IPS-15b (cell line): ENCODE measurements around the gene ISCA2.

Source experiments
- H3K27me3 ChIP-seq: one replicate; pipeline ENCODE4 v1.6.1; 2013; ENCODE audit warnings: low read length; ENCODE audit not compliant: control insufficient read depth, insufficient read depth
- H3K36me3 ChIP-seq: one replicate; pipeline ENCODE4 v1.6.1; 2013; ENCODE audit warnings: low read length; ENCODE audit not compliant: control insufficient read depth, insufficient read depth
- H3K4me1 ChIP-seq: one replicate; pipeline ENCODE4 v1.6.1; 2013; ENCODE audit warnings: mild to moderate bottlenecking, low read length; ENCODE audit not compliant: control insufficient read depth, insufficient read depth
- H3K4me3 ChIP-seq: one replicate; pipeline ENCODE4 v1.5.1; 2013; ENCODE audit warnings: low read depth, low read length
- H3K9ac ChIP-seq: one replicate; pipeline ENCODE4 v1.6.1; 2013; ENCODE audit warnings: low read depth, mild to moderate bottlenecking, low read length
- H3K9me3 ChIP-seq: one replicate; pipeline ENCODE4 v1.6.1; 2013; ENCODE audit warnings: mild to moderate bottlenecking, low read length; ENCODE audit not compliant: control insufficient read depth, insufficient read depth

ISCA2 gene

GRCh38 chr14:74510959-74511409 lies 17.4 kb downstream of the ISCA2 start:
- H3K36me3 ChIP-seq, result no peaks in the 10 kb centered on the region
- no peaks in the 10 kb centered on the region for H3K9me3 ChIP-seq
- H3K9ac ChIP-seq, result no peak overlapping the region
- H3K27me3 ChIP-seq, result no peaks in the 10 kb centered on the region
- peaks cover 7% of the 10 kb centered on the region for H3K4me1 ChIP-seq
- no peak overlapping the region for H3K4me3 ChIP-seq

- no peak overlapping the region for H3K4me3 ChIP-seq
- no peaks in the 10 kb centered on the region for H3K27me3 ChIP-seq
- no peak overlapping the region for H3K9ac ChIP-seq
- H3K9me3 ChIP-seq, result no peaks in the 10 kb centered on the region
- H3K4me1 ChIP-seq, result peaks cover 7% of the 10 kb centered on the region
- no peaks in the 10 kb centered on the region for H3K36me3 ChIP-seq
These were observed 18.6 kb downstream of the ISCA2 start for GRCh38 chr14:74511966-74512830.

GRCh38 chr14:74514471-74514941 lies 20.9 kb downstream of the ISCA2 start:
- H3K9ac ChIP-seq, result no peak overlapping the region
- H3K4me1 ChIP-seq, result peaks cover 7% of the 10 kb centered on the region
- no peaks in the 10 kb centered on the region for H3K27me3 ChIP-seq
- no peak overlapping the region for H3K4me3 ChIP-seq
- no peaks in the 10 kb centered on the region for H3K9me3 ChIP-seq
- H3K36me3 ChIP-seq, result no peaks in the 10 kb centered on the region

DNA sequence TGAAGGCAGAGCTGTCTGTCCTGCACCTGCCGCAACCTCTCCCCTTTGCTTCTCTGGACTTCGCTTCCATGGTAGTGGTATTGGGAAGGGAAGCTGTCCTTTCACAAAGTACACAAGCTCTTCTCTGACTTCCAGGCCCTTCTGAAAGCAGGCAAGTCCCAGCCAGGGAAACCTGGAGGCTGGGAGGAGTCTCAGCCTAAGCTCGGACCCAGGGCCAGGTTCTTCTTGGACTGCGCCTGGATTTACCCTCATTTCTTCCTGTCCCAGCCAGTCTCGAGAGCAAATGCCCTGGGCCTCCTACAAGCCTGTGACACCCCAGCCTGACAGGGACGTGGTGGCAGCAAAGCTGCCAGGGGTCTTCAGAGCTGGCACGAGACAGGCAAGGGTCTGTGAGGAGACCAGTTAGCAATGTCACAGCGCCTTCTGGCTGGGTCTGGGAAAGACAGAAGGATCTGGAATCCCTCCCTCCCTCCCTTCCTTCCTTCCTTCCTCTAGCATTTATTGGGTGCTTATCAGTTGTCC lies 22.4 kb downstream of the ISCA2 start:
- Histone ChIP-seq H3K36me3 (no peaks in the 10 kb centered on the region), H3K4me1 (no peaks in the 10 kb centered on the region), H3K9ac (no peak overlapping the region), H3K4me3 (no peak overlapping the region), H3K9me3 (no peaks in the 10 kb centered on the region), H3K27me3 (no peaks in the 10 kb centered on the region)

DNA sequence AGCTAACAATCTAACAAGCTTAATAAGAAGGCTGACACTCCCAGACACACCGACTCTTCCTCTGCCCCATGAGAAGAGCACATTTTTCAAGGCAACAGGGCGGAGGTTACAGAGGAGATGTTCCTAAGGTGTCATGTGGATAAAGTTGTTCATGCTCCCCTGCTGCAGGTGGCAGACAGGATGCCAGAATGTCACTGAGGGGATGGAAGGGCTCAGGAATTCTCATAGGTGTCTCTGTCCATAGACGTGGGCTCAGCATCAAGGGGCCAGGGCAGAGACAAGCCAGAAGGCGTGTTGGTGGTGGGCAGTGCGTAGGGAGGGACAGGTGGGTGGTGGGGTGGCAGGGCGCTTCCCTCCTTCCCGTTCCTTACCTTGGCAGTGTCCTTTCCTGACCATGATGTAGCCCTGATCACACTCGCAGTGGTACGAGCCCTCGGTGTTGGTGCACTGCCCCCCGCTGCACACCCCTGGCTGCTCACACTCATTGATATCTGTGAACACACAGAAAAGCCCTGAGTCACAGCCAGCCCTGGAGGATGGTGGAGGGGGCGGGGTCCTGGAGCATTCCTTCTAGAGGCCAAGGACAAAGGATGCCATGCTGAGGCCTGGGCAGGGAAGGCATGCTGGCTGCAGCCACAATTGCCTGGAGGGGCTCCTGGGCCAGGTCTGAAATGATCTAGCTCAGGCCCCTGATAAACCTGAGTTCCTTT lies 23.0 kb downstream of the ISCA2 start:
- H3K9me3 ChIP-seq, result no peaks in the 10 kb centered on the region
- H3K36me3 ChIP-seq, result no peaks in the 10 kb centered on the region
- no peak overlapping the region for H3K4me3 ChIP-seq
- H3K9ac ChIP-seq, result no peak overlapping the region
- H3K4me1 ChIP-seq, result no peaks in the 10 kb centered on the region
- H3K27me3 ChIP-seq, result no peaks in the 10 kb centered on the region

DNA sequence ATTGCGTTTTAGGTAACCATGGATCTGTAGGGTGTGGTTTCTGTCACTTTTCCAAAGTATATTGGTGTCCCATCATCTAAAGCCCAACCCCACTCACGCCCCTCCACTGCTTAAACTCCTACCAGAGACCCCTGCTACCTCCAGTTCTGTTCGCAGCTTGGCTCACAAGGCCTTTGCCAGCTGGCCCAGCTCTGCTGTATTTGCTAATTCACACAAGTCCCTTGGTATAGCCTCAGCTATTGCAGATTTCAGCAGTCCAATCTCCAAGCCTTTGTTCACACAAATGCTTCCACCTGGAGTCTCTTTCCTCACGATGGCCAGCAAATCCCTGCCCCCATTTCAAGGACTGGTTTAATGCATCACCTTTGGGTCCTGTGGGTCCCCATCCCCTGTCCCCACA lies 24.2 kb downstream of the ISCA2 start:
- Histone ChIP-seq H3K27me3 (no peaks in the 10 kb centered on the region), H3K9ac (no peak overlapping the region), H3K9me3 (no peaks in the 10 kb centered on the region), H3K4me3 (no peak overlapping the region), H3K4me1 (no peaks in the 10 kb centered on the region), H3K36me3 (no peaks in the 10 kb centered on the region)

GRCh38 chr14:74518221-74518620 lies 24.7 kb downstream of the ISCA2 start:
- Histone ChIP-seq H3K4me1 (no peaks in the 10 kb centered on the region), H3K4me3 (no peak overlapping the region), H3K27me3 (no peaks in the 10 kb centered on the region), H3K36me3 (no peaks in the 10 kb centered on the region), H3K9me3 (no peaks in the 10 kb centered on the region), H3K9ac (no peak overlapping the region)

DNA sequence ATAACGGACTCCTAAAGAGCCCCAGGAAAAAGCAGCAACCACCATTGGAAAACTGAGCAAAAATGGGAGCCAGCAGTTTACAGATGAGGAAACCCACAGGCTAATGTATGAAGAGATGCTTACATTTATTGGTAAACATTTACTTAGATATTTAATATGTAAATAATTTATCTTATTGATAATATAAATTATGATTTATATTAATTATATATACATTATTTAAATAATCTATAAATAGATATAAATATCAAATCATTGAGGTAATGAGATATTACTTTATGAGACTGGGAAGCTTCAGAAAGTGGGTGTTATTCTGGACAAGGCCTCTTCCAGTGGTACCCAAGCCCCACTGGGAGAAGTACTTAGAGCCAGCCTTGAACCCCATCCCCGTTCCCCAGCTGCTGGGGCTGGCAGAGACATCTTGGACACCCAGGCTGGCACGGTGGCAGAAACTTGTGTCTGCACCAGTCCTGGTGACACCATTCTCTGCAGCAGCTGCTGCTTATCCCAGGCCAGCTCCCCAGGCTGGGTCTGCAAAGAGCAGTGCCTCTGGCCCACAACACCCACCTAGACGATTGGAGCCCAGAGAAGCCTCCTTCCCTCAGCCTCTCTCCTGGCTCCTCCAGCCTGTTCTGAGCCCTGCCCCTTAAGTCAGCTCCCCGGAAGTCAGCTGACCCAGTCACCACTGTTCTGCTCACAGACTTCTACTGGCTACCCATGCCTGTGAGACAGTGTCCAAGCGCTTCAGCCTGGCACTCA lies 25.9 kb downstream of the ISCA2 start:
- Histone ChIP-seq H3K9me3 (no peaks in the 10 kb centered on the region), H3K9ac (no peak overlapping the region), H3K4me3 (no peak overlapping the region), H3K4me1 (no peaks in the 10 kb centered on the region), H3K27me3 (no peaks in the 10 kb centered on the region), H3K36me3 (no peaks in the 10 kb centered on the region)

DNA sequence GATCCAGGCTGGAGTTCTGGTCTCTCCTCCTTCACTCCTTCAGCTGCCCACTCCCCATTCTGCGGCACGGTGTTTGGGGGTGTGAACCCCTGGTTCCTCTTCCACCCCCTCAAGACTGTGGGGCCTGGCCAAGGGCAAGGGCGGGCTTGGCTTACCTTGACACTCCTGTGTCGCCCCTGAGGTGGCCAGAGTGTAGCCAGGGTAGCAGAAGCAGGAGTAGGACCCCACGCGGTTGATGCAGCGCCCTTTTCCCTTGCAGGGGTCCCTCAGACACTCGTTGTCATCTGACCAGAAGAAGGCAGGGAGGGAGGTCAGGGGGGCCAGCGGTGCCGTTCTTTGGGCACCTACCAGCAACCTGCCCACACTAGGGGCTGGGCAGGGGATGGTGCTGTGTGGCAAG lies 28.2 kb downstream of the ISCA2 start:
- H3K4me3 ChIP-seq, result no peak overlapping the region
- H3K4me1 ChIP-seq, result no peaks in the 10 kb centered on the region
- H3K9me3 ChIP-seq, result no peaks in the 10 kb centered on the region
- H3K9ac ChIP-seq, result no peak overlapping the region
- H3K36me3 ChIP-seq, result no peaks in the 10 kb centered on the region
- no peaks in the 10 kb centered on the region for H3K27me3 ChIP-seq

DNA sequence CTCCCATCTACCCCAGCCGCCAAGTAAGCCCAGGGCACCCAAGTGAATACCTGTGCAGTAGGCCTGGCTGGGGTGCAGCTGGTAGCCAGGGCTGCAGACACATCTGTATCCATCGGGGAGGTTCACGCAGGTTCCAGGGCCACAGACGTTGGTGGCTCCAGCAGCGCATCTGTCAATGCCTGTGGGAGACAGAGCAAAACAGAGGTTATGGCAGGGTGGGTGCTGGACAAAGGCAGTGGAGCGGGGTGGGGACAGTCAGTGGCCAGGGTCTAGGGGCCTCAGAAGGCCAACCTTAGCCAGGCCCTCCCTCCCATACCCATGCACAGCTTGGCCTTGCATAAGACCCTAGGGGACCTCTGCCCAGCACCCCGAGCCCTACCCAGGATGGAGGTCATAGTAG lies 29.2 kb downstream of the ISCA2 start:
- no peaks in the 10 kb centered on the region for H3K27me3 ChIP-seq
- no peak overlapping the region for H3K9ac ChIP-seq
- no peaks in the 10 kb centered on the region for H3K9me3 ChIP-seq
- H3K4me3 ChIP-seq, result no peak overlapping the region
- no peaks in the 10 kb centered on the region for H3K36me3 ChIP-seq
- H3K4me1 ChIP-seq, result no peaks in the 10 kb centered on the region

DNA sequence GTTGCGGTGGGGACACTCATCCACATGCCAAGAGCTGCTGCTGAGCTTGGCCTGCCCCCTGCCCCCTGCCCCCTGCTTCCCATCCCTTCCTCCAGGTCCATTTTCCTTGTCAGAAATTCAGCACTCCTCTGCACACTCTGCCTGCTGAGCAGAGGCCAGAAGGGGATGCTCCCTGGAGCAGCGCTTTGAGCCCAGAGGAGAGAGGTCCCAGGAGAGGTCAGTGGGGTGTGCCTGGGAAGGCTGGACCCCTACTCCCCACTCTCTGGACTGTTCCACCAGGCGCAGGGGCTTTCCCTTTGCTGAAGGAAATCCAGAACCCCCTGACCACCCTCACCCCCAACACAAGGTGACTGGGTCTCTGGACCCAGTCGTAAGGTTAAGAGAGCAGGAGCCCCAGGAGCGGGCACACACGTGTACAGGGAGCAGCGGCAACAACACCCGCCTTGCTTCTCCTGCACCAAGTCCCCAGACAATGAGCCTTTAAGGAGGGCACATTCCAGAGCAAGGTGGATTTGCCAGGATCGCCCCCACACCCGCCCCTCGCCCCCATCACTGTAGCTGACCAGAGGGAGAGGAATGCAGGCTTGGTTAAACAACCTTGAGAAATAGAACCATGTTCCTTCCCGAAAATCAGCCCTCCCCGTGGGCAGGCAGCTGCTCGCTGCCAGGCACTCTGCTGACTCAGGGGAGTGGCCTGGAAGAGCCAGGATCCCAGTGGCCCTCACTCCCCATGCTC lies 30.7 kb downstream of the ISCA2 start:
- Histone ChIP-seq H3K36me3 (no peaks in the 10 kb centered on the region), H3K27me3 (no peaks in the 10 kb centered on the region), H3K4me1 (no peaks in the 10 kb centered on the region), H3K9ac (no peak overlapping the region), H3K4me3 (no peak overlapping the region), H3K9me3 (no peaks in the 10 kb centered on the region)
